Breast epithelium (tissue), 3 donors: ENCODE results near the gene AMFR.

Source experiments
- CTCF ChIP-seq, 3 donors: fragments of 450-650 bp; IDR thresholded peaks; one replicate each; pipeline ENCODE4 v1.5.1; 2016 to 2017; ENCODE audit warnings: antibody characterized with exemption in 3 of 3, mild to moderate bottlenecking in 3 of 3, moderate library complexity in 3 of 3
- POLR2AphosphoS5 ChIP-seq, 3 donors: sonication (generic); formaldehyde crosslinking; IDR thresholded peaks; one replicate each; pipeline ENCODE4 v1.6.1; 2017; ENCODE audit warnings: antibody characterized with exemption in 3 of 3

- TF ChIP-seq POLR2AphosphoS5 (IDR thresholded peaks at IDR 0.05) (no peak), CTCF (IDR thresholded peaks at IDR 0.05) (no peak)
These were observed 71.3 kb downstream of the AMFR start for GRCh38 chr16:56354016-56354415.
